ENCODE results near the gene SLC25A4.

GRCh38 chr4:185165605-185166063, 22.6 kb downstream of the SLC25A4 start:
- TF ChIP-seq TEAD4 (IDR thresholded peaks at IDR 0.05), result no peak
- TF ChIP-seq RAD21 (IDR thresholded peaks at IDR 0.05; ENCODE audit: low read depth), result no peak
- no peak for TF ChIP-seq FOXM1 (IDR thresholded peaks at IDR 0.05; ENCODE audit: borderline replicate concordance, low read depth)
- no peak for TF ChIP-seq TAF1 (IDR thresholded peaks at IDR 0.05; ENCODE audit: low read depth)
